Tibial nerve (tissue), 4 donors: ENCODE measurements around the gene HRK. TPM values are rescaled to one million over a fixed set of nuclear protein-coding genes. Genes with fewer than 3 reads are reported as not detected.

ENCODE experiments used
- DNase-seq, 2 donors: peaks; one replicate each; pipeline ENCODE4 v3.0.0-alpha.2; 2019; ENCODE audit warnings: low spot score in 2 of 2
- H3K27ac ChIP-seq, 4 donors: fragments of 200-600 bp; sonication (generic) in 3 of 4; one replicate each; pipeline ENCODE4 v1.5.1; 2017 to 2019; ENCODE audit warnings: mild to moderate bottlenecking in 1 of 4
- H3K27me3 ChIP-seq, 2 donors: fragments of 200-600 bp; sonication (generic) in 1 of 2; one replicate each; pipeline versions ENCODE4 v1.5.1 to v1.6.0; 2017 to 2019
- H3K36me3 ChIP-seq, 3 donors: fragments of 200-600 bp; sonication (generic); one replicate each; pipeline ENCODE4 v1.5.1; 2018 to 2019
- H3K4me1 ChIP-seq, 4 donors: fragments of 200-600 bp; sonication (generic) in 3 of 4; one replicate each; pipeline ENCODE4 v1.5.1; 2017 to 2019
- H3K4me3 ChIP-seq, 4 donors: fragments of 200-600 bp; sonication (generic) in 3 of 4; one replicate each; pipeline ENCODE4 v1.5.1; 2017 to 2019; ENCODE audit warnings: mild to moderate bottlenecking in 1 of 4, moderate library complexity in 1 of 4
- H3K9me3 ChIP-seq, 4 donors: fragments of 200-600 bp; sonication (generic) in 3 of 4; one replicate each; pipeline ENCODE4 v1.5.1; 2017 to 2019
- EP300 ChIP-seq, 2 donors: sonication (generic); formaldehyde crosslinking; IDR thresholded peaks; one replicate each; pipeline ENCODE4 v1.6.1; 2017; ENCODE audit warnings: antibody characterized with exemption in 2 of 2, mild to moderate bottlenecking in 1 of 2
- POLR2A ChIP-seq, 2 donors: fragments of 450-650 bp; IDR thresholded peaks; one replicate each; pipeline ENCODE4 v1.6.1; 2017; ENCODE audit warnings: antibody characterized with exemption in 2 of 2, mild to moderate bottlenecking in 2 of 2, moderate library complexity in 2 of 2
- WGBS, 2 donors: methylation state at CpG; one replicate each; pipeline ENCODE4 v1.1.5; 2018; 5-methylcytosine and 5-hydroxymethylcytosine counted together
- total RNA-seq, 4 donors: library from RNA; depleted of rRNA; stranded (reverse); fragments of >200 nt; gene quantifications; one replicate each; pipeline ENCODE4 v1.1.0, GENCODE V29; 2016
- TF ChIP-seq, protein P1 (sequence below), 5 experiments: fragments of 200-600 bp in 3 of 5; fragments of 450-650 bp in 2 of 5; sonication (generic) in 3 of 5; IDR thresholded peaks; one replicate each; pipeline ENCODE4 v1.5.1; 2016 to 2019; ENCODE audit warnings: antibody characterized with exemption in 5 of 5, mild to moderate bottlenecking in 3 of 5, moderate library complexity in 2 of 5

Gene HRK
- total RNA-seq = under 1 TPM in 2 of 4 donors, not detected in 2; under 0.01 to 0.21 TPM

DNA sequence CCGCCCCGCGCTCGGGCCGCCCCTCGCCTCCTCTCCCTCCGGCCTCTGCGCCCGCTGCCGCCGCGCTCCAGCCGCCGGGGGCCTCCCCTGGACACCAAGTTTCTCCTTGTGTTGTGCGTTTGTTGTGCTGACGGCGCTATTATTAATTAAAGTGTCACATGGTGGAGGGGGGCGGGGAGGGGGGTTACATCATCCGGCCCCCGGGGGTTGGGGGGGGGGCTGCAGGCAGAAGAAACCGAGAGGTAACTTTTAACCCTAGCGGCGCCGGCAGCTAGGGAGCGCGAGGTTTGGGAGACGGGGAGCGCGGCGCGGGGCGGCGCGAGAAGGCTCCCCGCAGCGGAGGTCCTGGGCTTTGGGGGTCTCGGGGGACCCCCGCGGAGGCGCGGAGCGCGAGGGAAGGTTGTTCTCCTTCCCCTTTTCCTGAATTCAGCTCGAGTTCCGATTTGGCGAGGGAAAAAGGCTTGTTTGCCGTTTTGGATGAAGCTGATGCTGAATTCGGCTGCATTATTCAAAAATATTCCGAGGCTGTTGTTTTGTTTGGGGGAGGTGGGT lies at the start of gene HRK:
Gene HRK (minus strand): TSS at position 117 of the 552 bp plus-strand sequence. CDS start 134 bp downstream, outside the sequence.
- 1% methylated on average over 31 to 39 of the region's 49 CpGs for WGBS, 2 donors
- TF ChIP-seq, protein P1, sequence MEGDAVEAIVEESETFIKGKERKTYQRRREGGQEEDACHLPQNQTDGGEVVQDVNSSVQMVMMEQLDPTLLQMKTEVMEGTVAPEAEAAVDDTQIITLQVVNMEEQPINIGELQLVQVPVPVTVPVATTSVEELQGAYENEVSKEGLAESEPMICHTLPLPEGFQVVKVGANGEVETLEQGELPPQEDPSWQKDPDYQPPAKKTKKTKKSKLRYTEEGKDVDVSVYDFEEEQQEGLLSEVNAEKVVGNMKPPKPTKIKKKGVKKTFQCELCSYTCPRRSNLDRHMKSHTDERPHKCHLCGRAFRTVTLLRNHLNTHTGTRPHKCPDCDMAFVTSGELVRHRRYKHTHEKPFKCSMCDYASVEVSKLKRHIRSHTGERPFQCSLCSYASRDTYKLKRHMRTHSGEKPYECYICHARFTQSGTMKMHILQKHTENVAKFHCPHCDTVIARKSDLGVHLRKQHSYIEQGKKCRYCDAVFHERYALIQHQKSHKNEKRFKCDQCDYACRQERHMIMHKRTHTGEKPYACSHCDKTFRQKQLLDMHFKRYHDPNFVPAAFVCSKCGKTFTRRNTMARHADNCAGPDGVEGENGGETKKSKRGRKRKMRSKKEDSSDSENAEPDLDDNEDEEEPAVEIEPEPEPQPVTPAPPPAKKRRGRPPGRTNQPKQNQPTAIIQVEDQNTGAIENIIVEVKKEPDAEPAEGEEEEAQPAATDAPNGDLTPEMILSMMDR (IDR thresholded peaks at IDR 0.05) = no peak
- TF ChIP-seq POLR2A (IDR thresholded peaks at IDR 0.05) (no peak), EP300 (IDR thresholded peaks at IDR 0.05) (no peak)
- Histone ChIP-seq H3K9me3 (no peaks in the 10 kb centered on the region), H3K4me3 (peak within 1 kb of the TSS; percentile 2 to 38 (median 26)), H3K27ac (no peak within 1 kb of the TSS), H3K36me3 (no peaks in the 10 kb centered on the region), H3K27me3 (peaks cover 0 to 85% of the 10 kb centered on the region in 2 donors), H3K4me1 (peaks cover 0 to 47% (median 26%) of the 10 kb centered on the region in 4 donors)
- no peak for DNase-seq

DNA sequence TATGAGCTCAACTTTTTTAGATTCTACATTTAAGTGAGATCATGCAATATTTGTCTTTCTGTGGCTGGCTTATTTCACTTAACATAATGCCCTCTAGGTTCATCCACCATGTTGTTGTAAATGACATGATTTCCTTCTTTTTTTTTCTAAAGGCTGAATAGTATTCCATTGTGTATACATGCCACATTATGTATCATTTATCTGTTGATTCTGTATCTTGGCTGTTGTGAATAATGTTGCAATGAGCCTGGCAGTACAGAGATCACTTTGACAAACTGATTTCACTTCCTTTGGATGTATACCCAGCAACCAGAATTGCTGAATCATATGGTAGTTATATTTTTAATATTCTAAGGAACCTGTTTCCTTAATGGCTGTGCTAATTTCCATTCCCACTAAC lies 48.6 kb upstream of the HRK start:
- TF ChIP-seq, protein P1 (IDR thresholded peaks at IDR 0.05) = no peak
- no peak for TF ChIP-seq EP300 (IDR thresholded peaks at IDR 0.05)
- TF ChIP-seq POLR2A (IDR thresholded peaks at IDR 0.05) = no peak
- H3K4me3 ChIP-seq = no peak overlapping the region
- H3K9me3 ChIP-seq = peaks cover 0 to 5% (median 0%) of the 10 kb centered on the region in 4 donors
- H3K36me3 ChIP-seq = peaks cover 0 to 34% (median 0%) of the 10 kb centered on the region in 3 donors
- H3K27me3 ChIP-seq = no peaks in the 10 kb centered on the region
- no peak overlapping the region for H3K27ac ChIP-seq
- DNase-seq = no peak
- H3K4me1 ChIP-seq = peaks cover 0 to 49% (median 10%) of the 10 kb centered on the region in 4 donors

DNA sequence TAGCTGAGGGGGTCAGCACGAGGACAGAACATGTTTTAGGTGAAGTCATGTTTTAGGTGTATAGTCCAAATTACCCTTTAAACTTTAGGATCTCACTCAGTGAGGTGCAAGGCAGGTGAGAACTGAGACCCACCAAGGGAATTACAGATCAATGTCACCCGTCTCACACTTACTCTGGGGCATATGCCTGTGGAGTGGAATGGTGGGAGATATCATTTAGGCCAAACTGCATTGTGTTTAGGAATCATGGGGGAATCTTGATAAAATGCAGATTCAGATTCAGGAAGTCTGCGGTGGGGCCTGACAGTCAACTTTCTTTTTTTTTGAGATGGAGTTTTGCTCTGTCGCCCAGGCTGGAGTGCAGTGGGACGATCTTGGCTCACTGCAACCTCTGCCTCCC lies 47.3 kb upstream of the HRK start:
- Histone ChIP-seq H3K9me3 (peaks cover 0 to 5% (median 0%) of the 10 kb centered on the region in 4 donors), H3K4me1 (peaks cover 0 to 47% (median 9%) of the 10 kb centered on the region in 4 donors), H3K4me3 (no peak overlapping the region), H3K27me3 (no peaks in the 10 kb centered on the region), H3K36me3 (peaks cover 0 to 34% (median 0%) of the 10 kb centered on the region in 3 donors), H3K27ac (no peak overlapping the region)
- no peak for DNase-seq
- no peak for TF ChIP-seq POLR2A (IDR thresholded peaks at IDR 0.05)
- no peak for TF ChIP-seq EP300 (IDR thresholded peaks at IDR 0.05)
- TF ChIP-seq, protein P1 (IDR thresholded peaks at IDR 0.05) = no peak
- 94% methylated on average over 5 of the region's 5 CpGs for WGBS, 2 donors

DNA sequence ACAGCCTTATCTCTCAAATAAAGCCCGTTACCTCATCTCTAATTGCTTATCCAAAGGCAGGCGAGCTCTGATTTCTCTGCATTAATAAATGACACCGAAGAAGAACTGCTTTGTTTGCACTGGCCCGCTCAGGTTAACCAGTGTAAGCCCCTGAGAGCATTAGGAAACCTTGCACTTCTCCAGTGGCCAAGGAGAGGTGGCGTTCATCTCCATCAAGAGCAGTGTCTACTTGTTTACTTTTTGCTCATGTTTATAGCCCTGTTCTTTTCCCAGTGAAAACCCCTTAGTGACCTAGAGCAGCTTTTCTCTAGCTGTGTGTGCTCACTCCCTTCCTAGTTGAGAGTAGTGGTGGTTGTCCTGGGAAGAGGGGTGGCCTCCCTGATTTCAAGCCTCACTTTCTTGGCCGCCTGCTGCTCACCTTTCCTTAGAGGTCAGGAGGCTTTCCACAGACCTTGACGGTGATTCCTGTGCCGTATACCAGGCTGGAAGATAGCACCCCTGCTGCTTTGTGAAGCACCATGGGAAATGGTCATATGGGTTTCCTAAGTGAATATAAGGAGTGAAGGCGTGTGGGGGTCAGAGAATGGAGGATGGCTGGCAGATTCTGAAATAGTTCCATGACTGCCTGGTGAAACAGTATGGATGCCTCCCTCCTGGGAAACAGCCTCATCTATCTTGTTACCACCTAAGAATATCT lies 46.2 kb upstream of the HRK start:
- H3K36me3 ChIP-seq = peaks cover 0 to 34% (median 0%) of the 10 kb centered on the region in 3 donors
- 63 to 67% methylated on average over 9 of the region's 9 CpGs for WGBS, 2 donors
- no peak overlapping the region for H3K4me3 ChIP-seq
- H3K27ac ChIP-seq = peak overlapping the region in 1 of 4 donors; percentile 60
- peaks cover 0 to 5% (median 0%) of the 10 kb centered on the region in 4 donors for H3K9me3 ChIP-seq
- no peak for DNase-seq
- no peaks in the 10 kb centered on the region for H3K27me3 ChIP-seq
- peaks cover 0 to 40% (median 9%) of the 10 kb centered on the region in 4 donors for H3K4me1 ChIP-seq
- TF ChIP-seq, protein P1 (IDR thresholded peaks at IDR 0.05) = no peak
- TF ChIP-seq EP300 (IDR thresholded peaks at IDR 0.05) (no peak), POLR2A (IDR thresholded peaks at IDR 0.05) (no peak)
